SH-SY5Y (cell line): ENCODE results near the gene PLA2G4C.

Experiments
- GATA2 ChIP-seq: IDR thresholded peaks from 2 replicates; pipeline ENCODE4 v1.6.1; 2011; ENCODE audit warnings: mild to moderate bottlenecking, low read depth, low read length
- GATA3 ChIP-seq: IDR thresholded peaks from 2 replicates; pipeline ENCODE4 v1.6.1; 2011; ENCODE audit warnings: low read depth, mild to moderate bottlenecking, low read length, moderate library complexity

GRCh38 chr19:48069435-48069834 lies 41.2 kb downstream of the PLA2G4C start:
- TF ChIP-seq GATA2 (no peak), GATA3 (no peak)
